ENCODE results near the gene CAND2. TPM values are rescaled to one million over a fixed set of nuclear protein-coding genes. Genes with fewer than 3 reads are reported as not detected.
A peak's percentile ranks its signal among the peaks of the same experiment; 100 is the strongest.

Gene CAND2
- total and polyA plus RNA-seq, 10 of the 15 experiments (the other 5 are each of a cell fraction or from before 2014, with no cell fraction given), result 0.03 to 1.9 (median 0.52) TPM

GRCh38 chr3:12768579-12769527 lies 27.6 kb upstream of the CAND2 start:
- in situ Hi-C loops (cut with MboI), result no loop called here
- H3K9ac ChIP-seq (ENCODE audit: control insufficient read depth, insufficient read depth, low read length), result no peak overlapping the region
- H3K36me3 ChIP-seq (ENCODE audit: control insufficient read depth in 2 of 2, insufficient read depth in 2 of 2, low read length in 1 of 2), result no peaks in the 10 kb centered on the region
- peaks cover 2% of the 10 kb centered on the region; the same call in 2 of the 3 replicates for H3K9me3 ChIP-seq (replicated peaks; ENCODE audit: control insufficient read depth, insufficient read depth, low read length)
- H3K27ac ChIP-seq (ENCODE audit: control insufficient read depth, insufficient read depth), result no peak overlapping the region
- intact Hi-C loops (cut with micrococcal nuclease; ENCODE audit: unreplicated experiment), result no loop called here
- no peak overlapping the region for H3K4me3 ChIP-seq
- no peaks in the 10 kb centered on the region for H3K4me1 ChIP-seq (ENCODE audit: control insufficient read depth, insufficient read depth, low read length)
- H4K20me1 ChIP-seq (ENCODE audit: control insufficient read depth, insufficient read depth), result no peaks in the 10 kb centered on the region
- no peak overlapping the region for H2AFZ ChIP-seq (ENCODE audit: control insufficient read depth, low read depth, low read length)
- TF ChIP-seq FOXM1 (IDR thresholded peaks at IDR 0.05; ENCODE audit: low read depth, low read length) (no peak), ZNF687 (IDR thresholded peaks at IDR 0.05) (no peak), ZNF274 (IDR thresholded peaks at IDR 0.05; ENCODE audit: insufficient read depth, insufficient read length) (no peak), NFYB (IDR thresholded peaks at IDR 0.05; ENCODE audit: insufficient read depth, low read depth, low read length) (0 out of 2 replicates have a peak, but pooled peaks have one; percentile 1)
- H3K27me3 ChIP-seq (replicated peaks in 1 of 2; ENCODE audit: control insufficient read depth in 2 of 2, insufficient read depth in 2 of 2, low read length in 1 of 2), result no peaks in the 10 kb centered on the region
- SMC1A ChIA-PET (ENCODE audit: uncharacterized antibody, unreplicated experiment), result no interaction called here
- ATAC-seq (no peak), FAIRE-seq (no peak), DNase-seq (ENCODE audit: low read depth, low spot score) (no peak)
- no peaks in the 10 kb centered on the region for H3K79me2 ChIP-seq (ENCODE audit: control insufficient read depth, insufficient read depth, low read length)
- BruUV-seq (replicated peaks), result no TSS peak
- RAD21 ChIA-PET (ENCODE audit: unreplicated experiment), result no interaction called here
- WGBS (ENCODE audit: insufficient coverage, insufficient replicate concordance, low lambda C conversion rate, missing lambda C conversion rate), result 67% methylated on average over 20 of the region's 54 CpGs
- POLR2A ChIA-PET, result no interaction called here
- CTCF ChIA-PET, result no interaction called here
- H3K4me2 ChIP-seq (ENCODE audit: control insufficient read depth, insufficient read depth), result no peak overlapping the region

Measured in GM12878 (cell line).